HG03066 (cell line): Measurements from ENCODE around the gene FERD3L.

Experiments used
- ATAC-seq: cut with Tn5 transposase; IDR thresholded peaks from one replicate; pipeline ENCODE4 v1.9.1; 2021; ENCODE audit warnings: low read depth; ENCODE audit not compliant: unreplicated experiment

FERD3L gene

GRCh38 chr7:19117091-19117869, 27.9 kb downstream of the FERD3L start, which contains the start of gene TWIST1:
TSS of gene TWIST1 (minus strand) at chr7:19117636. CDS start at chr7:19117321, 315 bp downstream.
- no peak for ATAC-seq

- no peak for ATAC-seq
These were observed 28.8 kb downstream of the FERD3L start for GRCh38 chr7:19116121-19117090.

GRCh38 chr7:19114551-19114855, 30.7 kb downstream of the FERD3L start:
- ATAC-seq: no peak

GRCh38 chr7:19113855-19114550, 31.2 kb downstream of the FERD3L start:
- no peak for ATAC-seq

GRCh38 chr7:19113002-19113350, 32.2 kb downstream of the FERD3L start:
- ATAC-seq: no peak

DNA sequence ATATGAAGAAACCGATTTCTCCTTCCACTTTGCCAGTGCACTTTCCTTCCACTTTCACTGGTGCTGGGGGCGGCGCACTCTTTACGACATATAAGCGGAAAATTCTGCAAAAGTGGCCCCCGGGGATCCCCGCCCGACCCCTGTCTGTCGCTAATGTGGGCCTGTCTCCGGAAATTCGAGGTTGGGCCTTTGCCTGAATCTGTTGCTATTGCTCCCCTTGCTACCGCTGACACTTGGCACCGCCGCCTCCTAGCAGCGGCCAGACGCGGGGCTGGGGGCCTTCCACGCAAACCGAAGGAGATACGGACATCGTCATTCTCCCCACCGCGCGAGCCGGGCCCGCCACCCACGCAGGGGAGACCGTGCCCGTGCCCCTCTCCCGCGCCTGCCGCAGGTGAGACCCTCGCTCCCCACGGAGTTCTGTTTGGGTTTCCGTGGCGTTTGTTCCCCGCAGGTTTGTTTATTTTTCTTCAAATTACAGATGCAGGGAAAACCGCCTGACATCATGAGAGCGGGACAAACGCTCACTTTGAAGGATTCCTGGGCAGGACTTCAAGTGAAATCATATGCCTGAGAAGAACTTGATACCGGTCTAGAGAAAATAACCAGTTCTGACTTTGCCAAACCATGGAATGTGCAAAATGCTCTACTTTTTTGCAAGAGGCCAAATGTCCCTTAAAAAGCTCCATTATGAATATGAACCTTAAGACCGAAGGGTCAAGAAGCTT, 32.8 kb downstream of the FERD3L start:
- ATAC-seq: no peak

GRCh38 chr7:19111474-19112273, 33.5 kb downstream of the FERD3L start:
- ATAC-seq: no peak

DNA sequence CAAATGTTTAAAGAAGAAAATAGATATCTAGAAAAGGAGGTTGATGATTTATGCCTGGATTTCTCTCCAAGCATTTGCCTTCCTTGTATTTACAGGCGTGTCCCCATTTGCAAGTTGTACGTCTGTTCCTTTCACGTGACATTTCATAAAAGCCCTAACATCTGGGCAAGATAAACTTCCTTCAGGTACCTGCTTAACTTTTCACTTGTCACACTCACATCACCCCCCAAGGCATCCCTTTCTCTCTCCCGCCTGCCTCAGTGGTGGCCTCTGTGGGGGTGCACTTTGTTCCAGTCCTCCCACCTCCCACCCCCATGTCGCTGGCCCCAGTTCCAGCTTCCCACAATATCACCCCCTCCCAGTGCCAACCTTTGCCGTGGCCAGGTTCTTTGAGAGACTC, 34.4 kb downstream of the FERD3L start:
- no peak for ATAC-seq

DNA sequence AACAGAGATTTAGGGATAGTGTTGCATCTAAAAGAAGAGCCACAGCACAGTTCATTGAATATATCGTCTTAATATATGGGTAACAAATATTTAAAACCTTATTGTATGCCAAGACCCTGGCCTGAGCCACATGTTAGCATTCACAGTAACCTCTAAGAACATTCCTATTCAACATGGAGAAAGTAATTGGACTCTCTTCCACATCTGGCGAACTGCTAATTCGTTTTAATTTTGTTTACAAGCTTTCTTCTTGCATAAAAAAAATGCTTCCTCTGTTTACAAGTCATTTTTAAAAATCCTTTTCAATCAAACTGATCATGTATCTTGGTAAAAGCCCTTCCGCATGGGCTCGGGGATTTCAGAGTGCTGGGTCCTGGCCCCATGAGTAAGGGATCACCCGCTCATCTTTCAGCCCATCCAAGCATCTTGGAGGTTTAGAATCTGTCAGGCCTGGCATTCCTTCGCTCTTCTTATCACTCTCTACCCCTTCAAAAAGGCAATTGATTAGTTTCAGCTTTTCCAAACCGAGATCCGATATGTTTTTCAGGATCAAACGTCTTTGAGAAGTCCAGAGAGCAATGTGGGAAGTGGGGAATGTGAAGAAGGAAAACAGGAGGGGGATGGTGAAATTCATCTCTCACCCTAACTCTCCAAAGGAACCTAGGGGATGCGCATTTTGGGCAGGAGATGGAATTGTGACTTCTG, 35.0 kb downstream of the FERD3L start:
- ATAC-seq: no peak

GRCh38 chr7:19109000-19109946, 35.9 kb downstream of the FERD3L start:
- ATAC-seq: no peak

DNA sequence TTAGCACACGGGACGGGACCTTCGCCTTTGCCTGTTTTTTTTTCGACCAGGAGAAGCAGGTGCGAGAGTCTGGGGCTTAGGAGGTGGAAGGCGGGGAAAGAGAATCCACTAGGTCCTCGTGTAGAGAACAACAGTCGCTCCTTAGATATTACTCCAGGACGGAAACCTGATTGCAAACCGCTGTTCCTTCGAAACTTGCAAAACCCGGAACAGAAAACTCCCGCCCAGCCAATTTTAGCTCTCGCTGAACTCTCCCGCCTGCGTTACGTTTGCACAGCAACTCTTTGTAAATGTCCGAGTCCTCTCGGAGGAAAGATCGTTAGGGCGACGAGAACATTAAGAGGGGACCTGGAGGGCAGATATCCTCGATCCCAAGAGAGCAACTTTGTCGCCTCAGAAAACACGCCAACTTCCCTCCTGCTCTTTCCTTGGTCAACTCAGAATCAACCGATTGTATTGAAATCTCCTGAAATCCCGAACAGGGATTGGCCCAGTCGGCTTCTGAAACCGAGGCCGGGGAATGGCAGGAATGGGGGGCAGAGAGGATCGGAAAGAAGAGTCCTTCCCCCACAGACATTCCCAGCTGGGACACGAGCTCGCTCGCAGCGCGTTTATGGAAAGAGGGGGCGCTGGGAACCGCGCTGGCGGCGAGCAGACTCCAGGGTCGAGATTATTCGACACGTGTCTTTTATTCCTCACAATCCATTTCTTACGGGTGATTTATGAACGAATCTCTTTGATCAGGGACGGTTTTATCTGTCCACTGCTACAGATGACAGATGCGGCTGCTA, 37.7 kb downstream of the FERD3L start:
- ATAC-seq: no peak

DNA sequence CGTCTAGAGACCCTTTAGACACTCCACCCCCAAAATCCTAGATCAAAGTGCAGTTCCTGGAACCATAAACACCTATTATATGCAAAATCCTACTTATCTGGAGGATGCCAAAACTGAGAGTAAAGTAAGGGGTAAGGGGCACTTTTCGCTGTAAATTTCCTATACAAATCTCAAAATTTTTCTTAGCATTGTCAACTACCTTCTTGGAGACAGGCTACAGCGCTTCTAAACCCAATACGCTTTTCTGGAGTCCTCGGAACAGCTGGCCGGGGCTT, 38.2 kb downstream of the FERD3L start:
- no peak for ATAC-seq

DNA sequence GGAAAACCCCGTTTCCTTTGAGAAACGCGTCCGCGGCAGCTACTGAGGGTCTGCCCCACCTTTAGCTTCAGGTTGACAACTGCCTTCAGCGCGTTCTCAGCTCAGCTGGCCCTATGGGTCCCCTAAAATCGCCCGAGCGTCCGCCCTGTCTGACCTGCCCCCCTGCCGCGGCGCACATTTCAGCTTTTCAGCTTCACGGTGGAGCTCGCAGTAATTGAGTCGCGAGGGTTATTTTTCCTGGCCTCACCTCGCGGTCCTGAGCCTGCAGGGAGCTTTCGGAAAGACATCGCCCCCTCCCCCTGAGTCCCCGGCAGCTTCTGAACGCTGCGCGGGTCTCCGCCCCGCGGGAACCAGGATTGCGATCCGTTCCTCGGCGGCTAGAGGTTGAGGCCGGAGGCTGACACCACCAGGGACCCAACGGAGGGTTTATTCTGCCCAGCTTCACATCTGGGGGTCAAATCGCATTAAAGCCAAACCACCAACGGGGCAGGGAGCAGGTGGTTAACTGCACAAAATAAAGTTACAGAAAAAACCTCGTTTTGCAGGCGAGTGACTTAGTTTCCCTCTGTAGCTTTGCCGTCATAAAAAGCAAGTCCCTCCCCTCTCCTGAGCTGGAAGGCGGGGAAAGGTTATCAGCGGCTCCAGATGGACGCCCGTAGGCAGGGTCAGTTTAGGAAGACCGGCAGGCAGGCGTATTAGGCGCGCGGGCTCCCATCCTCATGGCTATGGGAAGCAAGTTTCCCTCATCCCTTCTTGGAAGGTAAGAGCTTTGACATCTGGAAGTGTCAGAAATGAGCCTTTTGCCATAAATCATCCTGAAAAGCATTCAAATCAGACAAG, 38.8 kb downstream of the FERD3L start:
- no peak for ATAC-seq

DNA sequence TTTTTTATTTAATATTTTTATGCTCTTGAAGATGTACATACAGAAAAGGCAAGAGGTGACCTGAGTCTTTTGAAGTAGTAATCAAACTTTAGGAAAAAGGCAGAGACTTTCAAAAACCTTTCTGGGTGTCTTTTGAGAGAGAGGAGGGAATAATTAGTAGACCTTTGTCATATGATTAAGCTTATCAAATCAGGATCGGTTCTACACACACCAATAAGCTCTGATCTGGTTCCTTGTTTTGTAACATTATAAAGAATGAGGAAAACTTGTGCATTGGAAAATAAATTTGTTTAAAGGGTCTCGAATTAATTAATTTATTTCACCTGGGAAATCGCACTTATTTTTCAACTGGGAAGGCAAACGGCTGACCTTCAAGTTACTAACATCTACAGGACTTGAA, 39.7 kb downstream of the FERD3L start:
- no peak for ATAC-seq

DNA sequence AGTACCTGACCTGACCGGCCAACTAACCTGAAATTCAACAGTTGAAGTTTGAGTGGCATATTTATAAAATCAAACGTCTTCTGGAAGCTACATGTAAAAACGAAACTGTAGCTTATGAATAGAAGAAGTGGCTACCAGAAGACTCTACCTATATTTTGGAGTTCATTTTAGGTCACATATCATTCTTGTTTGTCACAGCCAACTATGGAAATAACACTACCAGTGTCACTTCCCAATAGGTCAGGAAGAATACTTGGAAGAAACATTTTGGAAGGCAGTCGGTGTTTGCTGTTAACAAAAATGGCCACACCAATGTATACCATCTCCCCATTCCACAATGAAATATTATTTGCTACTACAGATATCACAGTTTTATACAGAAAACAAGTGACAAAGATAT, 40.4 kb downstream of the FERD3L start:
- no peak for ATAC-seq

DNA sequence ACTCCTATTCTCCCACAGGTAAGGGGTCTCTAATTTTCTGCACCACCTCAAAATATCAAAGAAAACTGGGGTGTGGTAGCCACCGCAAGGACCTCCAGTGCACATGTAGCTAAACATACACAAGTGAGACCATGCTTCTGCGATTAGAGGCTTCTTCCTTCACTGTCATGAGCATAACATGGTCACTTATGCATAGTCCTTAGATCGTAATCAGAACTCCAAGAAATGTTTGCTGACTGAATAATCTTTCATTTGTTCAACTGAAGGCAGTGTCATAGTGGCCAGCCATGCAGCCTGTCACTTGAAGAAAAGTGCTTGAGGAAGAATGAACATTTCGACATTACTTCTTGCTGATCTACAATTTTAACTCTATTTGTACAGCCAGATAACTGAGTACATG, 42.3 kb downstream of the FERD3L start:
- no peak for ATAC-seq

GRCh38 chr7:19101909-19102308, 43.3 kb downstream of the FERD3L start:
- no peak for ATAC-seq
